ENCODE results near the gene FLT1.

- TF ChIP-seq CTCF (IDR thresholded peaks at IDR 0.05) (no peak), EP300 (IDR thresholded peaks at IDR 0.05) (no peak), POLR2A (IDR thresholded peaks at IDR 0.05; ENCODE audit: low read depth) (no peak)
These were observed 226.1 kb downstream of the FLT1 start for GRCh38 chr13:28268800-28269223.

Measured in esophagus muscularis mucosa (tissue), 4 donors.